A673 (cell line): ENCODE results near the gene PRDM13. TPM values are rescaled to one million over a fixed set of nuclear protein-coding genes. Genes with fewer than 3 reads are reported as not detected.
A peak's percentile ranks its signal among the peaks of the same experiment; 100 is the strongest.

ENCODE experiments used
- BruUV-seq: library from RNA; stranded (reverse); fragments of 400-500 nt; replicated peaks from 2 replicates; lab custom pipeline; 2021; lab: Mats Ljungman, UMichigan
- CTCF ChIA-PET: fragments of 300-600 bp; sonication (Branson Sonifier 250); formaldehyde crosslinking; loops from one replicate; lab custom pipeline; 2022; ENCODE audit warnings: antibody characterized with exemption; lab: Charles Lee
- POLR2A ChIA-PET: fragments of 300-600 bp; sonication (Branson Sonifier 250); formaldehyde crosslinking; loops from one replicate; lab custom pipeline; 2022; ENCODE audit warnings: antibody characterized with exemption; ENCODE audit not compliant: low non-redundant PET; lab: Charles Lee
- DNase-seq: peaks from one replicate; pipeline ENCODE4 v3.0.0-alpha.2; 2015; ENCODE audit warnings: low spot score
- H3K27ac ChIP-seq: fragments of 200-600 bp; sonication (generic); 2 replicates; pipeline ENCODE4 v1.5.1; 2016; ENCODE audit warnings: mixed run types, low read depth, mild to moderate bottlenecking, mixed read lengths, antibody characterized with exemption, low read length; ENCODE audit not compliant: poor library complexity, severe bottlenecking
- H3K27me3 ChIP-seq: fragments of 200-600 bp; sonication (generic); replicated peaks from 2 replicates; pipeline ENCODE4 v1.6.1; 2017; ENCODE audit warnings: mixed run types, low read depth, mild to moderate bottlenecking, mixed read lengths, antibody characterized with exemption, low read length; ENCODE audit not compliant: insufficient read depth, poor library complexity
- H3K36me3 ChIP-seq: fragments of 200-600 bp; sonication (generic); 2 replicates; pipeline ENCODE4 v1.6.1; 2016; ENCODE audit warnings: mixed run types, mild to moderate bottlenecking, mixed read lengths, antibody characterized with exemption, low read length; ENCODE audit not compliant: insufficient read depth, poor library complexity, severe bottlenecking
- H3K4me1 ChIP-seq: fragments of 200-600 bp; sonication (generic); 2 replicates; pipeline ENCODE4 v1.6.1; 2017; ENCODE audit warnings: mixed run types, mild to moderate bottlenecking, mixed read lengths, antibody characterized with exemption, low read length; ENCODE audit not compliant: insufficient read depth, poor library complexity, severe bottlenecking
- H3K4me3 ChIP-seq: fragments of 200-600 bp; sonication (generic); 2 replicates; pipeline ENCODE4 v1.5.1; 2016; ENCODE audit warnings: low read depth, mixed run types, mild to moderate bottlenecking, mixed read lengths, low read length; ENCODE audit not compliant: poor library complexity, severe bottlenecking
- H3K9me3 ChIP-seq: fragments of 200-600 bp; sonication (generic); 2 replicates; pipeline ENCODE4 v1.6.1; 2016; ENCODE audit warnings: mixed run types, low read depth, mild to moderate bottlenecking, mixed read lengths, antibody characterized with exemption, low read length; ENCODE audit not compliant: poor library complexity, severe bottlenecking
- EZH2 ChIP-seq: fragments of 200-600 bp; sonication (generic); IDR thresholded peaks from 2 replicates; pipeline ENCODE4 v1.6.1; 2017; ENCODE audit warnings: borderline replicate concordance, low read depth, mild to moderate bottlenecking, mixed read lengths, antibody characterized with exemption, low read length; ENCODE audit not compliant: poor library complexity, severe bottlenecking
- intact Hi-C: fragments of 100-400 bp; cut with micrococcal nuclease; formaldehyde crosslinking; loops from one replicate; pipeline ENCODE4 v1.10.0; 2022; ENCODE audit not compliant: unreplicated experiment
- total RNA-seq: library from RNA; stranded (reverse); gene quantifications from 2 replicates; pipeline ENCODE4 v1.2.3, GENCODE V29; 2021
- TF ChIP-seq, protein P1 (sequence below): fragments of 300-800, 200-600 bp; sonication (generic); conservative IDR thresholded peaks from 2 replicates; pipeline ENCODE4 v1.5.1; 2017; ENCODE audit warnings: low read depth, mild to moderate bottlenecking, antibody characterized with exemption, low read length, moderate library complexity, mixed read lengths

The PRDM13 gene
- total RNA-seq, 1 experiment from 2014 or later = 0.58 TPM

DNA sequence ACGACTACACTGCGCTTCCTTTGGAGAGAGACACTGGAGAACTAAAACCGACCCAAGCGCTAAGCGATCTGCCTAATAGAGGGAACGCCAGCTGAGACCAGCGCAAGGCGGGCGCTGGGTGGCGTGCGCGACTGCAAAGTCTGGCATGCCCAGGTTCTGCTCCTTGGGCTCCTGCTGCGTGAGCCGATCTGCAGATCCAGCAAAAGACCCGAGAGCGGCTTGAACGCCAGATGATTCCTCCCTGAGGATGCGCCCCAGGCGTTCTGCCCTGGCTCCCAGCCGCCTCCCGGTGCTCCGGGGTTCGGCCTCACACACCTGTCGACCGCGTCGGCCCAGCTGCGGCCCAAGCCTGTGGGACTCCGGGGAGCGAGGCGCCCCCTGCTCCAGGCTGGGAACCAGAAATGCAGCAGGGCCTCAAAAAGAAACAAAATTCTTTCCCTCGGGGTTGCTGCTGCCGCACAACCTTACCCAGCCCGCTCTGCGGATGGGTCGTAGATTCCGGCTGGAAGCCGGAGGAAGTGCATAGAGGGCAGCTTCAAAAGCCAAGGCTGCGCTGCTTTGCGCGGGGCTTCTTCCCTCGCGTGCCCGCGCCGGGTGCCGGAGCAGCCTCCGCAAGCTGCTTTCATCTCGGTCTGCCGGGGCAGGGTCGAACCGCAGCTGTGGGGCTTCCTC is 17.9 kb upstream of the PRDM13 start:
- POLR2A ChIA-PET = no interaction called here
- H3K36me3 ChIP-seq = no peaks in the 10 kb centered on the region
- DNase-seq = peak; percentile 92
- H3K4me3 ChIP-seq = peak overlapping the region; percentile 52
- CTCF ChIA-PET = interaction anchor here (1.3 kb wide), 1 partner anchor 234 kb away, joined by 4 read pairs; no protein-coding TSS in a partner anchor
- TF ChIP-seq EZH2 = no peak
- TF ChIP-seq, protein P1, sequence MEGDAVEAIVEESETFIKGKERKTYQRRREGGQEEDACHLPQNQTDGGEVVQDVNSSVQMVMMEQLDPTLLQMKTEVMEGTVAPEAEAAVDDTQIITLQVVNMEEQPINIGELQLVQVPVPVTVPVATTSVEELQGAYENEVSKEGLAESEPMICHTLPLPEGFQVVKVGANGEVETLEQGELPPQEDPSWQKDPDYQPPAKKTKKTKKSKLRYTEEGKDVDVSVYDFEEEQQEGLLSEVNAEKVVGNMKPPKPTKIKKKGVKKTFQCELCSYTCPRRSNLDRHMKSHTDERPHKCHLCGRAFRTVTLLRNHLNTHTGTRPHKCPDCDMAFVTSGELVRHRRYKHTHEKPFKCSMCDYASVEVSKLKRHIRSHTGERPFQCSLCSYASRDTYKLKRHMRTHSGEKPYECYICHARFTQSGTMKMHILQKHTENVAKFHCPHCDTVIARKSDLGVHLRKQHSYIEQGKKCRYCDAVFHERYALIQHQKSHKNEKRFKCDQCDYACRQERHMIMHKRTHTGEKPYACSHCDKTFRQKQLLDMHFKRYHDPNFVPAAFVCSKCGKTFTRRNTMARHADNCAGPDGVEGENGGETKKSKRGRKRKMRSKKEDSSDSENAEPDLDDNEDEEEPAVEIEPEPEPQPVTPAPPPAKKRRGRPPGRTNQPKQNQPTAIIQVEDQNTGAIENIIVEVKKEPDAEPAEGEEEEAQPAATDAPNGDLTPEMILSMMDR = peak; percentile 89
- intact Hi-C loops = loop anchor here (2.0 to 10.0 kb wide), 2 partner anchors 158 to 216 kb away; no protein-coding TSS in a partner anchor
- no peak overlapping the region for H3K27ac ChIP-seq
- no peaks in the 10 kb centered on the region for H3K27me3 ChIP-seq
- no TSS peak for BruUV-seq
- peaks cover 15% of the 10 kb centered on the region for H3K4me1 ChIP-seq
- no peaks in the 10 kb centered on the region for H3K9me3 ChIP-seq

DNA sequence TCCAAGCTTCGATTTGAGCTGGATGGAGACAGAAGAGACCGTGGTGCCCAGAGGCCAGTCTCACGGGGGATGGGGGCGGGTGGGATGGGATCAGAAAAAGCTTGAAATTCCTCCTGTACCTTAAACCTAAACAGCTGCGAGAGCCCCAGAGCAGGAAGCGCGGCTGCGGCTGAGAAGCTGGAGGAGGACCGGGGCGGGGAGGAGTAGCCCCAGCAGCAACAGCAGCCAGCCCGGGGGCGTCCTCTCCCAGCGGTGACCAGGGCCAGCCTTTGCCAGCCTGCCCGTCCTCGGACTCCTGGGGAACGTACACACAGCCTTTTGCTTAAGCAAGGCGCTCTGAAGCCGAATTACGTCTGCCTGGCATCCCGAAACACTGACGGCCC is 17.4 kb upstream of the PRDM13 start:
- Histone ChIP-seq H3K27me3 (no peaks in the 10 kb centered on the region), H3K27ac (no peak overlapping the region), H3K4me1 (peaks cover 17% of the 10 kb centered on the region), H3K9me3 (no peaks in the 10 kb centered on the region), H3K36me3 (no peaks in the 10 kb centered on the region), H3K4me3 (peak overlapping the region; percentile 52)
- TF ChIP-seq EZH2 = no peak
- TF ChIP-seq, protein P1 = no peak
- no TSS peak for BruUV-seq
- DNase-seq = no peak
- intact Hi-C loops = loop anchor here (2.0 to 10.0 kb wide), 2 partner anchors 158 to 216 kb away; no protein-coding TSS in a partner anchor
- ChIA-PET POLR2A (no interaction called here), CTCF (interaction anchor here (1.3 kb wide), 1 partner anchor 234 kb away, joined by 4 read pairs; no protein-coding TSS in a partner anchor)

DNA sequence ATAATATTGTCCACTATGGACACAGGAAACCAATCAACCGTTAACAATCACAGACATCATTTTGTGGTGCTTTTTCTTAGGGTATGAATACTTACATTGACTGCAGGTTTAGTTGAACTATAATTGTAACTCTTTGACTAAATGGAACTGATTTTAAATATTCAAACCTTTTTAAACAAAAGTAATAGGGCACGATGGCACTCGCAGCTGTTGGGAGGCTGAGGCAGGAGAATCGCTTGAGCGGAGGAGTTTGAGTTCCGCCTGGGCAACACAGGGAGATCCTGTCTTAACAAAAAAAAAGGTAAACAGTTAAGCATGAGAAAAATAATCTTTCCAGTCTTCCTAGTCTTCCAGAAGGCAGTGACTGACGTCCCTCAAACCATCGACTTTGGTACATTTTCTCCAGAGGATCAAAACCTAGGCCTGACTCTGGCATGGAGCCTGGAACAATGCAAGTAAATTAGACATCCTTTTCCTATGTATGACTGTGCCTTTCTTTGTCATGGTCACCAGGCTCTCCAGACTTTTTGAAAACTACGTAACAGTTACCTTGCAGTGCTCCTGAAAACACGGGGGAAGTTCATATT is 16.6 kb upstream of the PRDM13 start:
- BruUV-seq = no TSS peak
- ChIA-PET POLR2A (no interaction called here), CTCF (interaction anchor here (1.3 kb wide), 1 partner anchor 233 kb away, joined by 4 read pairs; no protein-coding TSS in a partner anchor)
- intact Hi-C loops = loop anchor here (2.0 to 10.0 kb wide), 2 partner anchors 157 to 215 kb away; no protein-coding TSS in a partner anchor
- H3K4me3 ChIP-seq = no peak overlapping the region
- no peaks in the 10 kb centered on the region for H3K27me3 ChIP-seq
- no peaks in the 10 kb centered on the region for H3K9me3 ChIP-seq
- H3K4me1 ChIP-seq = peaks cover 17% of the 10 kb centered on the region
- H3K27ac ChIP-seq = no peak overlapping the region
- TF ChIP-seq, protein P1 = no peak
- TF ChIP-seq EZH2 = no peak
- DNase-seq = no peak
- H3K36me3 ChIP-seq = no peaks in the 10 kb centered on the region
